ENCODE results near the gene AHSG. TPM values are rescaled to one million over a fixed set of nuclear protein-coding genes. Genes with fewer than 3 reads are reported as not detected.

AHSG gene
- total RNA-seq, 3 donors from 2014 or later = not detected

DNA sequence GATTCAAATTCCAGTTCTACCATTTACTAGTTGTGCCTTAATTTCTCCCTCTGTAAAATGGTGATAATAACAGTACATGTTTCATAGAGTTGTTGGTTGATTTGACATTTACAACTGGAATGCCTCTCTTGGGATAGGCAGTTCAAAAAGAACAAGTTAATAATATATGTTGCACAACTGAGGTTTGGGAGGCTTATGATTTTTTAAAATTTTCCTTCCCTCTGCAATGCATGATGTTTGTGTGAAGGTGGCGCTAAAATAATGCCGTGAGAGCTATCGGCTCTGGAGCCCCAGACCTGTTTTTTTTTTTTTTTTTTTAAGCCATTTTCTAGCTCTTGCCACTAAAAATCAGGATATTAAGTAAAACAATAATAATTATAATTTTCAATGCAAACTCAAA is 23.7 kb upstream of the AHSG start:
- no peak for DNase-seq

DNA sequence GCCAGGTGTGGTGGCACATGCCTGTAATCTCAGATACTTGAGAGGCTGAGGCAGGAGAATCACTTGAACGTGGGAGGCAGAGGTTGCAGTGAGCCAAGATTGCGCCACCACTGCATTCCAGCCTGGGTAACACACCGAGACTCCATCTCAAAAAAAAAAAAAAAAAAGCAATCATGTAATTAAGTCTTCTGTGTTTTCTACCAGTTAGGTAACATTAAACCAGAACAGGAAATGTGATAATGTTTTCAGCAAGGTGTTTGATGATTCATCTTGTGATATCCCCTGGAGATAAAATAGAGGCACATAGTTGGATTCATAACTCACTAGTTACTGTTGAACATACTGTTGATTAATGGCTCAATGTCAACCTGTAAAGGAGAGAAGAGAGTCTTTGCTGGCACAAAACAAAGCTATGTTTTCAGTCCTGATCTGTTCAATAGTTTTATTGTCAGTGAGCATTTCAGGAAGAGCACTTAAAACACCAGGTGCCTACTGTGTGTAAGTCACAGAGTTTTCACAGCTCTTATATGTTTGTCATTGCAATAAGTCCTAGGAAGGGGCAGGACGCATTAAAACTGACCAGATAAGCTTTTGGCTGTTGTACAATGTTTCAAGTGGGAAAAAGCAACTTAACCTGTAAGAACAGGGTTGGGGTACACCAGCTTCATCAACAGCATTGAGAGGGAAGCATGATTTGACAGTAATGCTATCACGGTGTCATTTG is 22.8 kb upstream of the AHSG start:
- TF ChIP-seq, protein P1, sequence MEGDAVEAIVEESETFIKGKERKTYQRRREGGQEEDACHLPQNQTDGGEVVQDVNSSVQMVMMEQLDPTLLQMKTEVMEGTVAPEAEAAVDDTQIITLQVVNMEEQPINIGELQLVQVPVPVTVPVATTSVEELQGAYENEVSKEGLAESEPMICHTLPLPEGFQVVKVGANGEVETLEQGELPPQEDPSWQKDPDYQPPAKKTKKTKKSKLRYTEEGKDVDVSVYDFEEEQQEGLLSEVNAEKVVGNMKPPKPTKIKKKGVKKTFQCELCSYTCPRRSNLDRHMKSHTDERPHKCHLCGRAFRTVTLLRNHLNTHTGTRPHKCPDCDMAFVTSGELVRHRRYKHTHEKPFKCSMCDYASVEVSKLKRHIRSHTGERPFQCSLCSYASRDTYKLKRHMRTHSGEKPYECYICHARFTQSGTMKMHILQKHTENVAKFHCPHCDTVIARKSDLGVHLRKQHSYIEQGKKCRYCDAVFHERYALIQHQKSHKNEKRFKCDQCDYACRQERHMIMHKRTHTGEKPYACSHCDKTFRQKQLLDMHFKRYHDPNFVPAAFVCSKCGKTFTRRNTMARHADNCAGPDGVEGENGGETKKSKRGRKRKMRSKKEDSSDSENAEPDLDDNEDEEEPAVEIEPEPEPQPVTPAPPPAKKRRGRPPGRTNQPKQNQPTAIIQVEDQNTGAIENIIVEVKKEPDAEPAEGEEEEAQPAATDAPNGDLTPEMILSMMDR (IDR thresholded peaks at IDR 0.05) = no peak
- Histone ChIP-seq H3K36me3 (ENCODE audit: low read depth) (no peaks in the 10 kb centered on the region), H3K4me3 (no peak overlapping the region), H3K9me3 (no peaks in the 10 kb centered on the region), H3K4me1 (ENCODE audit: low read depth) (no peaks in the 10 kb centered on the region)
- intact Hi-C loops (cut with DNase I, micrococcal nuclease) = no loop called here
- ATAC-seq = peak; percentile 65
- no peak for DNase-seq

More for the DNA sequence above, 23.7 kb upstream of the AHSG start:
- H3K4me3 ChIP-seq = no peak overlapping the region
- peak; percentile 33 for ATAC-seq
- TF ChIP-seq, protein P1 (IDR thresholded peaks at IDR 0.05) = no peak
- H3K4me1 ChIP-seq (ENCODE audit: low read depth) = no peaks in the 10 kb centered on the region
- H3K9me3 ChIP-seq = no peaks in the 10 kb centered on the region
- intact Hi-C loops (cut with DNase I, micrococcal nuclease) = no loop called here
- no peaks in the 10 kb centered on the region for H3K36me3 ChIP-seq (ENCODE audit: low read depth)

DNA sequence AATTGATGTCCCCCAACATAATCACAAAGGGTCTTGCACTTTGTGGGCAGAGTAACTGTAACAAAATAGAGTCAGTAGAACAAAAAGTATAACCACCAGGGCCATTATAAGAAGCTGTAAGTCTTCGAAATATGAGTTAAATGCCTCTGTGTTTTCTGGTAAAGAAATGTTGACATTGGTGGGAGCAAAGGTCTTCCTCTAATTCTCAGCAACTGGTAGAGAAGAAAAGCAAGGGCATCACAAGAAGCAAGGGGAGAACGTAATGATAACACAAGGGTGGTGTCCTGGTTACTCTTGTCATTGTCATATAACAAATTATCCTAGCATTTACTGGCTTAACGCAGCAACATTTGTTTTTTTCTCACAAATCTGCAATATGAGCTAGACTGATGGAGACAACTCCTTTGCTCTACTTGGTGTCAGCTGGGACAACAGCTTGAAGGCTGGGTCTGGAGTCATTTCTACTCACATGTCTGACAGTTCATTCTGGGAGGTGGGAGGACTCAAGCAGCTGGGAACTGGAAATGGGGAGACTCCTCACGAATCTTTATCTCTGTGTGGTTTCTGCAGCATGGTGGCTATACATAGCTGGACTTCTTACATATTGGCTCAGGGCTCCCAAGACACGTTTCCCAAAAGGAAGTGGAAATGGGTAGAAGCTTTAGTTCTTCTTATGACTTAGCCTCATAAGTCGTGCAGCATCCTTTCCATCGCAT is 22.1 kb upstream of the AHSG start:
- no peaks in the 10 kb centered on the region for H3K4me1 ChIP-seq (ENCODE audit: low read depth)
- TF ChIP-seq, protein P1 (IDR thresholded peaks at IDR 0.05) = no peak
- intact Hi-C loops (cut with DNase I, micrococcal nuclease) = no loop called here
- H3K9me3 ChIP-seq = no peaks in the 10 kb centered on the region
- H3K36me3 ChIP-seq (ENCODE audit: low read depth) = no peaks in the 10 kb centered on the region
- ATAC-seq = no peak
- no peak overlapping the region for H3K4me3 ChIP-seq
- no peak for DNase-seq

DNA sequence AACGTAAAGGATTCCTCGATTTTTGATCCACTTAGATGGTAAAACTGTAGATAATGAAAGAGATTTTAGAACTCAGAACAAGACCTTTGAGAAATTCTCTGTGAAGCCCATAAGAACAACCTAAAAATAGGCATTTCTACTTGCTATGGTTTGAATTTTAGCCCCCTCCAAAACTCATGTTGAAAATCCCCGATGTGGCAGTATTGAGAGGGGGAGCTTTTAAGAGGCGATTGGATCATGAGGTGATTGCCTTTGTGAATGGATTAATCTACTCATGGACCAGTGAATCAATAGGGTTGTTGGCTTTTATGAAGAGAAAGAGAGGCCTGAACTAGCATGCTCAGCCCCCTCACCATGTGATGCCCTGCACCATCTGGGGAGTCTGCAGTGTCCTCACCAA is 20.2 kb upstream of the AHSG start:
- no peaks in the 10 kb centered on the region for H3K9me3 ChIP-seq
- intact Hi-C loops (cut with DNase I, micrococcal nuclease) = no loop called here
- no peaks in the 10 kb centered on the region for H3K4me1 ChIP-seq (ENCODE audit: low read depth)
- no peaks in the 10 kb centered on the region for H3K36me3 ChIP-seq (ENCODE audit: low read depth)
- no peak overlapping the region for H3K4me3 ChIP-seq
- TF ChIP-seq, protein P1 (IDR thresholded peaks at IDR 0.05) = no peak
- ATAC-seq = no peak
- DNase-seq = no peak

DNA sequence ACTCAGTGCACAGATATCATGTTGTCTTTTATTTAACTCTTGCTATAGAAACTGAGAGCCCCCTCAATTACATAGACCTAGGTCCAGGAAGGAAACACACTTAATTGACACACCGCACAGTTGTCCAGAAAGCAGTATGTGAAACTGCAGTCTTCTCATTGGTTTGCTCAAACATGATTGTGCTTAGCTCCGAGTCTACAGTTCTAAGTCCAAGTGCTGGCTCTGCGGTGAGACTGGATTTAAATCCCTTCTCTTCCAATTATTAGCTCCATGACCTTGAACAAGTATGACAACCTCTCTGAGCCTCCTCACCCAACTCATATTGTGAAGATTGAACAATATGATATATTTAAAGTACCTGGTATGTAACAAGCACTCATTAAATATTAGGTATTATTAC is 19.0 kb upstream of the AHSG start:
- DNase-seq (no peak), ATAC-seq (peak; percentile 12)

More for the DNA sequence above, 19.0 kb upstream of the AHSG start:
- Histone ChIP-seq H3K36me3 (ENCODE audit: low read depth) (no peaks in the 10 kb centered on the region), H3K9me3 (no peaks in the 10 kb centered on the region), H3K4me3 (no peak overlapping the region), H3K4me1 (ENCODE audit: low read depth) (no peaks in the 10 kb centered on the region)
- TF ChIP-seq, protein P1 (IDR thresholded peaks at IDR 0.05) = no peak
- intact Hi-C loops (cut with DNase I, micrococcal nuclease) = no loop called here

Measured in mucosa of descending colon (tissue), 3 donors.